ENCODE results near the gene ZBTB16.

ZBTB16 gene

DNA sequence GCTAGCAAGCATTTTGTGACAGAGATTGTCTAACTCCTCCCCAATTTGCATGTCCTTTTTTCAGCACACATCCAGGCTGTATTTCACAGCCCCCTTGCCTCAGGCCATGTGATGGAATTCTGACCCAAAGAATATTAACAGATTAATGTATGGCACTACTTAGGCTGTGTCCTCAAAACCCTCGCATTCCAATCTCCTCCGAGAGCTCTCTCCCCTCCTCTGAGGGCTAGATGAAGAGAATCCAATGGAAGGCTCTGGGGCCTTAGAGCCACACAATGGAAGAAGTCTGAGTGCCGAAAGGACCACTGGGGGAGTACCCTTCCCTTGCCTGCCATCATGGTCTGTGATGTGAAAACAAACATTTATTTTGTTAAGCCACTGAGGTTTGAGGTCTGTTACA is 223.0 kb downstream of the ZBTB16 start:
- TF ChIP-seq, protein P1, sequence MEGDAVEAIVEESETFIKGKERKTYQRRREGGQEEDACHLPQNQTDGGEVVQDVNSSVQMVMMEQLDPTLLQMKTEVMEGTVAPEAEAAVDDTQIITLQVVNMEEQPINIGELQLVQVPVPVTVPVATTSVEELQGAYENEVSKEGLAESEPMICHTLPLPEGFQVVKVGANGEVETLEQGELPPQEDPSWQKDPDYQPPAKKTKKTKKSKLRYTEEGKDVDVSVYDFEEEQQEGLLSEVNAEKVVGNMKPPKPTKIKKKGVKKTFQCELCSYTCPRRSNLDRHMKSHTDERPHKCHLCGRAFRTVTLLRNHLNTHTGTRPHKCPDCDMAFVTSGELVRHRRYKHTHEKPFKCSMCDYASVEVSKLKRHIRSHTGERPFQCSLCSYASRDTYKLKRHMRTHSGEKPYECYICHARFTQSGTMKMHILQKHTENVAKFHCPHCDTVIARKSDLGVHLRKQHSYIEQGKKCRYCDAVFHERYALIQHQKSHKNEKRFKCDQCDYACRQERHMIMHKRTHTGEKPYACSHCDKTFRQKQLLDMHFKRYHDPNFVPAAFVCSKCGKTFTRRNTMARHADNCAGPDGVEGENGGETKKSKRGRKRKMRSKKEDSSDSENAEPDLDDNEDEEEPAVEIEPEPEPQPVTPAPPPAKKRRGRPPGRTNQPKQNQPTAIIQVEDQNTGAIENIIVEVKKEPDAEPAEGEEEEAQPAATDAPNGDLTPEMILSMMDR (IDR thresholded peaks at IDR 0.05; ENCODE audit: extremely low read depth, missing control alignments) = no peak
- no peak for DNase-seq (ENCODE audit: low spot score)

DNA sequence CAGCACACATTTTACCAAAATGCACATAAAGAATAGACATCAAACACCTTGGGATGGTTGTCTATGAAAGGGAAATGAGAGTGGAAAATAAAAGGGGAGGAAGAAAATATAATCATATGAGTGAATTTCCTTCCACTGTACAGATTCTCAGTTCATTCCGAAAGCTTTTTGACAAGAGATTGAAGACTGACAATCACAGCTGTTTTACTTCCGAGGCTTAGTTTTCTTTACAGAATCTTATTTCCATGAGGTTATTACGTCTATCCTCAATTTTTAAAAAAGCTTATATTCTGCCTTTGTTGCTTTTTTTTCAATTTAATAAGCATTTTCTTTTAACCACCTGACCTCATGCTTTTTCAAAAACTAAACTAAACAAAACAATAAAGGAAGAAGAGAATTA is 223.9 kb downstream of the ZBTB16 start:
- DNase-seq (ENCODE audit: low spot score) = no peak
- TF ChIP-seq, protein P1 (IDR thresholded peaks at IDR 0.05; ENCODE audit: extremely low read depth, missing control alignments) = no peak

DNA sequence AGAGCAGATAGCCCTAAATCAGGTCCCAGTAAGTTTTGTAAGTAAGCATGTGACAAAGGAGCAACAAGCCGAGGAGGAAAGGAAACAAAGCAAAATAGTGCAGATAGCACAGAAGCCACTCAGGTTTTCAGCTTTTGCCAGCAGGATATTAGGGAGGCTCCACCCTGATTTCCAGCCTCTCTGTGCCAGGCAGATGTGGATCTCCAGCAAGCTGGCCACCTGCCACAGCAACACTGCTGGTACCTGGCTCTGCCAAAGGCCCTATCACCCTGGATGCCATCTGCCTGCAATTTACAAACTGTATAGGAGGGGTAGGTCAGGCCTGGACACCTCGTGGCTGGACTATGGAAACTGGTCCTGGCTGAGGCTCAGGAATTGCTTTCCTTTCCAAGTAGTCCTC is 224.5 kb downstream of the ZBTB16 start:
- no peak for DNase-seq (ENCODE audit: low spot score)

DNA sequence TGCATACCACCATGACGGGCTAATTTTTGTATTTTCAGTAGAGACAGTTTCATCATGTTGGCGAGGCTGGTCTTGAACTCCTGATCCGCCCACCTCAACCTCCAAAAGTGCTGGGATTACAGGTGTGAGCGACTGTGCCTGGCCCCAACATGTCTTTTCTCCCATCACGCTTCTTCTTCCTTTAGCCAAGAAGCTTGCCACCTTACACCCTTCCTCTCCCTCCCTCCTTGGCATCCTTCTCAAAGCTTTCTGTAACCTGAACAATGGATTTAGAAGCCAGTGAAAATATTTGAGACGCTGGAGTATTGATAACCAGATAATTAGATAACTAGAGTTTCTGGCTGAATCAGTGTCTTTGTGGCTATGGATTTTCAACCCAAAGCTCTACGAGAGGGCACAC is 225.4 kb downstream of the ZBTB16 start:
- TF ChIP-seq, protein P1 (IDR thresholded peaks at IDR 0.05; ENCODE audit: extremely low read depth, missing control alignments) = no peak
- DNase-seq (ENCODE audit: low spot score) = no peak

More for the DNA sequence above, 224.5 kb downstream of the ZBTB16 start:
- TF ChIP-seq, protein P1 (IDR thresholded peaks at IDR 0.05; ENCODE audit: extremely low read depth, missing control alignments) = no peak

DNA sequence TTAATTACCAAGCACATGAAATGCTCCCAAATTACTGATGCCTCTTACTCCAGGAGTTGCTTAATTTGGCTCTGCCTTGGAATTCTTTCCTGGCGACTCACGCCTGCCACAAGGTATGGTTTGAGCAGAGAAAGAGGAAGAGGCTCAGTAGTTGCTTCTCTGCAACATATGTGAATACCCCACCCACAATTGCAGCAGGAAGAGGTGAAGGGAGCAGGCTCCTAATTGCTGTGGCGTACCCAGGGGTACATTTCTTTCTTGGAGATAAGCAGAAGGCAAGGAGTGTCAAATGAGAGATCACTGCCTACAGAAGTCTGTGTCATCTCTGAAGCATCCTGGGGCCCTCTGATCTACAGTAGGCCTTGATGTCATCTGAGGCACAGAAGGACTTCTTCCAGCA is 226.1 kb downstream of the ZBTB16 start:
- DNase-seq (ENCODE audit: low spot score) = no peak
- TF ChIP-seq, protein P1 (IDR thresholded peaks at IDR 0.05; ENCODE audit: extremely low read depth, missing control alignments) = no peak

DNA sequence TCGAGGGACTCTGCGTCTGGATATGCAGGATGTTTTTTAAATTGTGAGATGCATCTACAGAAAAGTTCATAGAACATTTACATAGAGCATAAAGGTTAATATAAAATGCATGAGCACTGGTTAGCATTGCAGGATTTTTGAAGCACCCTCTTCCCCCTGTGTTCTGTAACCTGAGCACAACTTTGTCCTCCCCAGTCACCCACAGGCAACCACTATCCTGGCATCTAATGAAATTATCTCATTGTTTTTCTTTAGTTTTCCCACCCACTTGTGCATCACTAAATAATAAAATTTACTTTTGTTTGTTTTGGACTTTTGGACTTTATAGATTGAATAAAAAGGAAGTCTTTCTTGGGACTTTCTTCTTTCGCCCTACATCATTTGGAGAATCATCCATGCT is 226.7 kb downstream of the ZBTB16 start:
- TF ChIP-seq, protein P1 (IDR thresholded peaks at IDR 0.05; ENCODE audit: extremely low read depth, missing control alignments) = no peak
- no peak for DNase-seq (ENCODE audit: low spot score)

DNA sequence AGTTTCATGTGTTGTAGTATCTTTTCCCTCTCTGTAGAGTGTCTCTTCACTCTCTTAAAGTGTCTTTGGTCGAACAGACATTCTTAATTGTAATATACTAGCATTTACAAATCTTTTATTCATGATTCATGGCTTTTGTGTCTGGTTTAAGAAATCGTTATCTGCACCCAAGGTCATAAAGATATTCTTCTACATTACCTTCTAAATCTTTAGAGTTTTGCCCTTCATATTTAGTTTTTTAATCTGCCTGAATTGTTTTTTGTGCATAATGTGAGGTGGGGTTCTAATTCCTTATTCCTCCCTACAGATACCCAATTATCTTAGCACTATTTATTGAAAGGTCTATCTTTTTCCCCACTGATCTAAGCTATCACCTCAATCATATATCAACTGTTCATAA is 227.6 kb downstream of the ZBTB16 start:
- TF ChIP-seq, protein P1 (IDR thresholded peaks at IDR 0.05; ENCODE audit: extremely low read depth, missing control alignments) = no peak
- DNase-seq (ENCODE audit: low spot score) = no peak
